Measurements from ENCODE around the gene RBM3. TPM values are rescaled to one million over a fixed set of nuclear protein-coding genes. Genes with fewer than 3 reads are reported as not detected.

The RBM3 gene
- total and polyA plus RNA-seq, 2 of the 8 experiments (the other 6 are each of a cell fraction or from before 2014, with no cell fraction given) = 99.6 to 164 TPM

DNA sequence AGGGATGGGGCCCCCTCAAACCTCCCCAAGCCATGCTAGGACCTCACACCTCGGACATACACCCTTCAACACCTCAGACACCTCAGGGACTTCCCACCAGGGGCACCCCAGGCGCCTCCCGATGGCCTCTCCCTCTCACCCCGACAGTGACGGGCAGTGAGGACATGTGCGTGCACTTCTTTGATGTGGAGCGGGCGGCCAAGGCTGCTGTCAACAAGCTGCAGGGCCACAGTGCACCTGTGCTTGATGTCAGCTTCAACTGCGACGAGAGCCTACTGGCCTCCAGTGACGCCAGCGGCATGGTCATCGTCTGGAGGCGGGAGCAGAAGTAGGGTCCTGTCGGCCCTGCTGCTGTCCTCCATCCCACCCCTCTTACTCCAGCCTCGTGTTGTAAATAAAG, 30.4 kb downstream of the RBM3 start (continued):
- TF ChIP-seq EGR1 (IDR thresholded peaks at IDR 0.05; ENCODE audit: borderline replicate concordance, low read depth, low read length) = no peak
- TF ChIP-seq TBP (IDR thresholded peaks at IDR 0.05; ENCODE audit: low read depth, low read length) = no peak
- no peak for TF ChIP-seq POU5F1 (IDR thresholded peaks at IDR 0.05; ENCODE audit: low read depth, low read length)
